Measurements from ENCODE around the gene SYNGR1. TPM values are rescaled to one million over a fixed set of nuclear protein-coding genes. Genes with fewer than 3 reads are reported as not detected.

Gene SYNGR1
- total and polyA plus RNA-seq, 2 donors = 13.3 to 54.6 TPM

- DNase-seq (ENCODE audit: extremely low spot score) = no peak
- H3K36me3 ChIP-seq (ENCODE audit: insufficient read depth) = peaks cover 2% of the 10 kb centered on the region
These were observed 69.3 kb downstream of the SYNGR1 start for GRCh38 chr22:39419096-39419495.

GRCh38 chr22:39419911-39420310 lies 70.1 kb downstream of the SYNGR1 start:
- H3K36me3 ChIP-seq (ENCODE audit: insufficient read depth) = peaks cover 2% of the 10 kb centered on the region
- no peaks in the 10 kb centered on the region for H3K4me1 ChIP-seq (ENCODE audit: insufficient read depth)
- H3K4me3 ChIP-seq (ENCODE audit: low read depth, low read length) = no peak overlapping the region
- WGBS = 94% methylated on average over 5 of the region's 5 CpGs
- H3K27ac ChIP-seq (ENCODE audit: low read depth) = no peak overlapping the region
- no peak for DNase-seq (ENCODE audit: extremely low spot score)

More at GRCh38 chr22:39419096-39419495, 69.3 kb downstream of the SYNGR1 start:
- H3K27ac ChIP-seq (ENCODE audit: low read depth) = no peak overlapping the region
- WGBS = 92% methylated on average over 6 of the region's 6 CpGs
- H3K4me3 ChIP-seq (ENCODE audit: low read depth, low read length) = no peak overlapping the region
- no peaks in the 10 kb centered on the region for H3K4me1 ChIP-seq (ENCODE audit: insufficient read depth)

- WGBS = 96% methylated on average over 11 of the region's 11 CpGs
- H3K27ac ChIP-seq (ENCODE audit: low read depth) = no peak overlapping the region
- no peak overlapping the region for H3K4me3 ChIP-seq (ENCODE audit: low read depth, low read length)
- no peak for DNase-seq (ENCODE audit: extremely low spot score)
- H3K4me1 ChIP-seq (ENCODE audit: insufficient read depth) = no peaks in the 10 kb centered on the region
- H3K36me3 ChIP-seq (ENCODE audit: insufficient read depth) = peaks cover 2% of the 10 kb centered on the region
These were observed 71.9 kb downstream of the SYNGR1 start for GRCh38 chr22:39421691-39422090.

GRCh38 chr22:39422101-39422500 lies 72.3 kb downstream of the SYNGR1 start:
- Histone ChIP-seq H3K36me3 (ENCODE audit: insufficient read depth) (peaks cover 2% of the 10 kb centered on the region), H3K27ac (ENCODE audit: low read depth) (no peak overlapping the region), H3K4me3 (ENCODE audit: low read depth, low read length) (no peak overlapping the region), H3K4me1 (ENCODE audit: insufficient read depth) (no peaks in the 10 kb centered on the region)
- WGBS = 80% methylated on average over 7 of the region's 7 CpGs
- no peak for DNase-seq (ENCODE audit: extremely low spot score)

- WGBS = 92% methylated on average over 6 of the region's 6 CpGs
- peaks cover 2% of the 10 kb centered on the region for H3K36me3 ChIP-seq (ENCODE audit: insufficient read depth)
- DNase-seq (ENCODE audit: extremely low spot score) = no peak
- no peaks in the 10 kb centered on the region for H3K4me1 ChIP-seq (ENCODE audit: insufficient read depth)
- no peak overlapping the region for H3K27ac ChIP-seq (ENCODE audit: low read depth)
- H3K4me3 ChIP-seq (ENCODE audit: low read depth, low read length) = no peak overlapping the region
These were observed 72.9 kb downstream of the SYNGR1 start for GRCh38 chr22:39422721-39423120.

GRCh38 chr22:39423976-39424375 lies 74.2 kb downstream of the SYNGR1 start:
- Histone ChIP-seq H3K36me3 (ENCODE audit: insufficient read depth) (peaks cover 2% of the 10 kb centered on the region), H3K4me3 (ENCODE audit: low read depth, low read length) (no peak overlapping the region), H3K4me1 (ENCODE audit: insufficient read depth) (no peaks in the 10 kb centered on the region), H3K27ac (ENCODE audit: low read depth) (no peak overlapping the region)
- WGBS = 98% methylated on average over 3 of the region's 3 CpGs
- no peak for DNase-seq (ENCODE audit: extremely low spot score)

- Histone ChIP-seq H3K4me3 (ENCODE audit: low read depth, low read length) (no peak overlapping the region), H3K36me3 (ENCODE audit: insufficient read depth) (no peaks in the 10 kb centered on the region), H3K4me1 (ENCODE audit: insufficient read depth) (no peaks in the 10 kb centered on the region), H3K27ac (ENCODE audit: low read depth) (no peak overlapping the region)
- 94% methylated on average over 20 of the region's 20 CpGs for WGBS
- DNase-seq (ENCODE audit: extremely low spot score) = no peak
These were observed 76.7 kb downstream of the SYNGR1 start for GRCh38 chr22:39426380-39427043.

GRCh38 chr22:39427751-39428596 lies 78.2 kb downstream of the SYNGR1 start:
- DNase-seq (ENCODE audit: extremely low spot score) = no peak
- H3K4me1 ChIP-seq (ENCODE audit: insufficient read depth) = no peaks in the 10 kb centered on the region
- no peak overlapping the region for H3K27ac ChIP-seq (ENCODE audit: low read depth)
- WGBS = 79% methylated on average over 13 of the region's 13 CpGs
- H3K36me3 ChIP-seq (ENCODE audit: insufficient read depth) = peaks cover 7% of the 10 kb centered on the region
- no peak overlapping the region for H3K4me3 ChIP-seq (ENCODE audit: low read depth, low read length)

- Histone ChIP-seq H3K4me1 (ENCODE audit: insufficient read depth) (no peaks in the 10 kb centered on the region), H3K36me3 (ENCODE audit: insufficient read depth) (peaks cover 7% of the 10 kb centered on the region), H3K4me3 (ENCODE audit: low read depth, low read length) (no peak overlapping the region), H3K27ac (ENCODE audit: low read depth) (no peak overlapping the region)
- no peak for DNase-seq (ENCODE audit: extremely low spot score)
- WGBS = 73% methylated on average over 10 of the region's 10 CpGs
These were observed 78.8 kb downstream of the SYNGR1 start for GRCh38 chr22:39428597-39429071.

GRCh38 chr22:39429186-39429585 lies 79.4 kb downstream of the SYNGR1 start:
- Histone ChIP-seq H3K4me1 (ENCODE audit: insufficient read depth) (no peaks in the 10 kb centered on the region), H3K27ac (ENCODE audit: low read depth) (no peak overlapping the region), H3K4me3 (ENCODE audit: low read depth, low read length) (no peak overlapping the region), H3K36me3 (ENCODE audit: insufficient read depth) (peaks cover 7% of the 10 kb centered on the region)
- DNase-seq (ENCODE audit: extremely low spot score) = no peak
- WGBS = 92% methylated on average over 13 of the region's 13 CpGs

- DNase-seq (ENCODE audit: extremely low spot score) = no peak
- 86% methylated on average over 27 of the region's 27 CpGs for WGBS
- Histone ChIP-seq H3K4me1 (ENCODE audit: insufficient read depth) (no peaks in the 10 kb centered on the region), H3K27ac (ENCODE audit: low read depth) (no peak overlapping the region), H3K4me3 (ENCODE audit: low read depth, low read length) (no peak overlapping the region), H3K36me3 (ENCODE audit: insufficient read depth) (peaks cover 7% of the 10 kb centered on the region)
These were observed 80.3 kb downstream of the SYNGR1 start for GRCh38 chr22:39429916-39430575.

- H3K4me1 ChIP-seq (ENCODE audit: insufficient read depth) = no peaks in the 10 kb centered on the region
- peaks cover 7% of the 10 kb centered on the region for H3K36me3 ChIP-seq (ENCODE audit: insufficient read depth)
- WGBS = 76% methylated on average over 10 of the region's 10 CpGs
- no peak overlapping the region for H3K27ac ChIP-seq (ENCODE audit: low read depth)
- no peak for DNase-seq (ENCODE audit: extremely low spot score)
- H3K4me3 ChIP-seq (ENCODE audit: low read depth, low read length) = no peak overlapping the region
These were observed 80.9 kb downstream of the SYNGR1 start for GRCh38 chr22:39430576-39431150.

GRCh38 chr22:39431216-39431801 lies 81.5 kb downstream of the SYNGR1 start:
- Histone ChIP-seq H3K4me1 (ENCODE audit: insufficient read depth) (no peaks in the 10 kb centered on the region), H3K36me3 (ENCODE audit: insufficient read depth) (peaks cover 7% of the 10 kb centered on the region), H3K4me3 (ENCODE audit: low read depth, low read length) (no peak overlapping the region), H3K27ac (ENCODE audit: low read depth) (no peak overlapping the region)
- DNase-seq (ENCODE audit: extremely low spot score) = no peak
- WGBS = 81% methylated on average over 11 of the region's 11 CpGs

Measured in urinary bladder (tissue), 4 donors.